GM18868 (cell line): ENCODE data around the gene SETD5.
A peak's percentile ranks its signal among the peaks of the same experiment; 100 is the strongest.
"Not testable (repeated sequence)": the region's sequence is repeated elsewhere in the genome, so short reads cannot be mapped to it uniquely, and the experiment has no call there.

ENCODE experiments used
- ATAC-seq: cut with Tn5 transposase; IDR thresholded peaks from one replicate; pipeline ENCODE4 v1.9.1; 2021; ENCODE audit warnings: mild to moderate bottlenecking, moderate library complexity; ENCODE audit not compliant: unreplicated experiment

SETD5 gene

DNA sequence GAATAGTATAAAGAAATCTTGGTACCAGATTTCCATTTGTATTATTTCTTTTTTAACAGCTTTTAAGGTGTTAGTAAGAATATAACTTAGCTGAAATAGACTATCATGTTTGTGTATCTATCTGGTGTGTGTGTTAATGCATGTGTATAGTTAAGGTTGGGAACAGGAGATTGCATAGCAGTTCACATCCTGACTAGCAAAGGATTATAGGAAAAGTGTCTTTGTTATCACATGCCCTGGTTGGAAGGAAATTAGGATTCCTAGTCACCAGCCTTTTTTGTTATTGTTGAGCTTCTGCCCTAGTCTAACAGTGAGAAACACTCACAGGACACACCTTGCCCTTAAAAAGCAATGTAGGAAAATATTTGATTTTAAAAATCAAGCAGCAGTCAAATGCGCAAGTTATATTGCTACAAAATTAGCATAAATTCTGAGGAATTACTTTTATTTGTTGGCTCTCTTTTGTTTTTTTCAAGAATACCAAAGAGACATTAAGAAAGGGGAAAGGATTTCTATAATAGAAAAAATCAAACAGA lies 58.2 kb downstream of the SETD5 start:
- ATAC-seq: no peak

DNA sequence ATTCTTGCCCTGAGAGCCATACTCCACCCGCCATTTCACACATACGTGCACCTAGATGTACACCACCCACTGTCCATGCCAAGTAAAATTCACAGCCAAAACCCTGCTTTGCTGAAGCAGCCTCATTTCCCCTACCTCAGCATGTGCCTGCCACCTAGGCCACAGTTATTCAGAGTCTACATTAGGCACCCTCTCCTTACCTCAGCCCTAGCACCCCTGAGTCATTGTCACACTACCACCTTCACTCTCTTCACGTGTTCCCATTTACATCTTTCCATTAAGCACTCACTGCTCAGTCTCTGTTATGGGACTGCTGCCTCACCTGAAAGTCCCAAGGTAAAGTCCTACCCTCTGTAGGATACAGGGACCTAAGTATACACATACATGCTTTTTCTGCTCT lies 70.0 kb downstream of the SETD5 start:
- ATAC-seq: no peak

DNA sequence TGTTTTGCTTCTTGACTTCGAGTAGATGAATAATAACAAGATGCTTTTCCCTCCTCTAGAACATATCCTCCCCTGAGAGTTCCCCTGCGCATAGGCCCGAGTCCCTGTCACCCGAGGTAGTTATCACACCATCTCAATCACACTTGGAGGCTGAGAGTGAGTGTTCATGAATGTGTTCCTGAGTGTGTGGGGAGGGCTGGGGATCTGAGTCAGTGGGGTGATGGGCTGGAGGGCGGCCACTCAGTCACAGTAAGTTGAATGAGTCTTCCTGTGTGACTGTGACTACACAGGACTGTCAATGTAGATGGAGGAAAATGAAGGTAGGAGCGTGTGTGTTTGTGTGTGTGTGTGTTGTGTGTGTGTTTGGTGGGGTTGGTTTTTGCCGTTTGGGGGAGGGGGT lies 71.0 kb downstream of the SETD5 start:
- ATAC-seq: no peak

DNA sequence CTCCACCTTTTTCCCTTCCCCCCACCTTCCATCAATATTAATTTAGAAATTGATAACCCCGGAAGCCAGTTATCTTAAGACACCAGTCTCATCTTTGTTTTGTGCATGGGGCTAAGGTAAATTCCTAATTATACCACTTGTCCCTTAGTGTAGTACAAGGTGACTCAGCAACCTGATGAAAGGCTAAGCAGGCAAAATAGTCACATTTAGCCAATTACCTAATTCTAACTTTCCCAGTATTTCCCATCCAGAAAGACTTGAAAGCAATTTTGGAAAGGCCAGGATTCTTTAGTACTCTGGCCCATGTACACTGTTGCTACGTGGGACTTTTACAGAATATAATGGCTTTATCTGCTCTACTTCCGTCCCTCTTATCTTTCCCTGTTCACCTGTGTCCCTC lies 72.6 kb downstream of the SETD5 start:
- ATAC-seq: no peak

DNA sequence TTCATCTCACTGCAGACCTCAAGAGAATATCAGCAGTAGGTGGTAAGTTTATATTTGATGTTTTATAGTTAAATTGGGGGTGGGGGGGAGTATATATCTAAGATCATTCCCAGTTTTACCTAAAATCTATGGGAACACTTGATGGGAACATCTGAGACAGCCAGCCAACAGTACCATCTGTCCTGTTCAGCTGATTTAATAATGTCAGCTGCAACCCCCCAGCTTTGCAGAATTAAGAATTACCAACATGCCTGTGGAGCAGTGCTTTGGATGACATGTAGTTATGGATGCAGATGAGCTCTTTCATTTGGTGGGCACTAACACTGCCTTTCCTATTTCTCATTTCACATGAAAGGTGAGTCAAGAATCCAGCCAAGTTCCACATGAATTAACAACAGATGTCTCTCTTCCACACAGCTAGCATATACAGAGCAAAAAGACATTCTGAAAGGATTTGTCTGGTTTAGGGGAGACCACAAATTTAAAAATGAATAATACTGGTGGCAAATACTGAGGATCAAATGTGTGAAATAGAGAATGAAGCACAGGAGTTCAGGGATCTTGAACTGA lies 76.2 kb downstream of the SETD5 start:
- ATAC-seq: no peak

DNA sequence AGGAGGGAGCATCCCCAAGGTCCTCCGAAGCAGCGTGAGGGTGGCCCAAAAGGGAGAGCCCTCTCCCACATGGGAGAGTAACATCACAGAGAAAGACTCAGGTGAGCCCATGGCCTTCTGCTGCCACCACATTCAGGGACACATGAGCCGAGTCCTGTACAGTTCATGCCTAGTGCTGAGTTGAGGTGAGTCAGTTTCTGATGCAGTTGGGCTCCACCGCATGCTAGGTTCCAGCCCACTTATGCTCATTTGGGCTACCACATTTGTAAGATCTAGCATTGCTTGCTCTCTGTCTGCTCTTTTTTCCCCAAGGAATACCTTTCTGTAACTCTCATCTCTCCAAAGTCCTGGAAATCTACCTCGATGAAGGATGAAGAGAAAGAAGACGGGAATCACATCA lies 77.1 kb downstream of the SETD5 start:
- no peak for ATAC-seq

DNA sequence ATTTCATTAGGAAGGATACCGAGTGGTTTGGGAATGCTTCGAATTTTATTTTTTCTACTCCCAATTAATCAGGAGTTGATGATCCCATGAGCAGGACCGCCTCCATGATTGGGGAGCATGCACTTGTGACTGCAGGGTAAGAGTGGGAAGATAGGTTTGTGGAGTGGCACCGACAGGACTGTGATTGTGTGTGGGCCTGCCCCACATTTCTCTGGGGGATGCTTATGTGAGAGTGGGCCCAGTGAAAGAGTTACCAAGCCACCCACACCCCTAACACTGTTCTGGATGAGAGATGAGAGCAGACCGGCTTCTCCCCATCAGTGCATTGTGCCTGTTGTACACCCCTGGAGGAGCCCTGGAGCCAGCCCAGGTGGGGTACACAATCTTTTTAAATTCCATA lies 79.5 kb downstream of the SETD5 start:
- ATAC-seq: no peak

DNA sequence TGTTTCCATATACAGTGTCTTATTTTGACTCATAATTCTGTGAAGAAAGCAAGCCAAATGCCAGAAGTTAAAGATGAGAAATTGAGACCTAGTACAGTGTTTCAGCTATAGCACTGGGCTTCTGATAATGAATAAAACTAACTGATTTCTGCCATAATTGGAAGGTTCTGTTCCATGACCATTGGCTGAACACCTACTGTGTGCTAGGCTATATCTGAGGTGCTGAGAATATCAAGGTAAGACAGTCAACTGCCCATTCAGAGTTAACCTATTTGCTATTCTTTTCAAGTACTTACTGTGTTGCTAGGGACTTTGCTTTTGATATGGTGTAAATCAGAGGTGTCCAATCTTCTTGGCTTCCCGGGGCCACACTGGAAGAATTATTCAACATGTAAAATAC lies 82.8 kb downstream of the SETD5 start:
- ATAC-seq: no peak

DNA sequence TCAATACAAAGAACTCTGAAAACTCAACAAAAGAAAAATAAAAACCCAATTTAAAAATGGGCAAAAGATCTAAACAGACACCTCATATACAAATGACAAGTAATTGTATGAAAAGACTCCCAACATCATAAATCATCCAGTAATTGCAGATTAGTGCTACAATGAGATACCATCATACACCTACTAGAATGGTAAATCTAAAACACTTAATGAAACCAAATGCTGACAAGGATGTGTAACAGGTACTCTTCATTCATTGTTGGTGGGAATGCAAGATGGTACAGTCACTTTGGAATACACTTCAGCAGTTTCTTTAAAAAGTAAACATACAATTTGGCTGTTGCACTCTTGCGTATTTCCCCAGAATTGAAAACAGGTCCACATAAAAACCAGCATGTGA lies 87.8 kb downstream of the SETD5 start:
- ATAC-seq: no peak

DNA sequence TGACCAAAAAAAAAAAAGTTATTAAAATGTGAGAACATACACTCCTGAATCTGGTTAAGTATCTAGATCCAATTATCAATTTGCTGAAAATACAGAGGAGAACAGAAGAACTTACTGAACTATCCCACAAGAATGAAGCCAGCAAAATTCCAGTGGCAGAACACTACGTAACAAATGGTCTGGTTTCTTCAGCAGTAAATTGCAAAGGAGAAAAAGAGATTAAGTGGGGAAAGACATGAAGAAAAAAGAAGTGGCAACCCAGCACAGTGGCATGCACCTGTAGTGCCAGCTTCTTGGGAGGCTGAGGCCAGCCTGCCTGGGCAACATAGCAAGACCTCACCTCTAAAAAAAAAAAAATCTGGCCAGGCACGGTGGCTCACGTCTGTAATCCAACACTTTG lies 94.1 kb downstream of the SETD5 start:
- no peak for ATAC-seq

DNA sequence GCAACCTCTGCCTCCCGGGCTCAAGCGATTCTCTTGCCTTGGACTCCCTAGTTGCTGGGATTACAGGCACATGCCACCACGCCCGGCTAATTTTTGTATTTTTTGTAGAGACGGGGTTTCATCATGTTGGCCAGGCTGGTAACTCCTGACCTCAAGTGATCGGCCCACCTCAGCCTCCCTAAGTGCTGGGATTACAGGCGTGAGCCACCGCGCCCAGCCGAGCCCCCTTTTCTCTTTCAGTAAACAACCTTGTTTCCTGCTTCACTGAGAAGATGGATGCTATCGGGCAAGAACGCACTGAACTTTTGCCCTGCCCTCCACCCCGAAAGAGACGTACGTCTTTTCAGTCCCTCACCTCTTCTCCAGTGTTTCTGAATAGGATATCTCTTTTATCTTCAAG lies 96.6 kb downstream of the SETD5 start:
- ATAC-seq: not testable (repeated sequence)

DNA sequence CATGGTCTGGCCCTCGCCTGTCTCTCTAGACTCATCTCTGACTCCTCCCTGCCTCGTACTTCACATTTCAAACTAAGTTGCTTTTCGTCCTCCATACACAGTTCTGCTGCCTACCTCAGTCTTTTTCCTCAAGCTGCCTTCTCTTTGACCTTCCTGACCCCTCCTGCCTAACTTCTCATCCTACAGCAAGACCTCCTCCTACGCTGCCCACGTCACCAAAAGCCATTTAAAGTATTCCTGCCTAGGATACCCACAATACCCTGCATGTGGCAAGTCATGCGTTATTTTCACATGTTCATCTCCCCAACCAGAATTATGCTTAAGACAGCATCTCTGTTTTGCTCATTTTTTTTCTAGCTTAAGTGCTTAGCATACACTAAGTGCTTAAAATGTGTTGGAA lies 99.5 kb downstream of the SETD5 start:
- ATAC-seq: no peak

DNA sequence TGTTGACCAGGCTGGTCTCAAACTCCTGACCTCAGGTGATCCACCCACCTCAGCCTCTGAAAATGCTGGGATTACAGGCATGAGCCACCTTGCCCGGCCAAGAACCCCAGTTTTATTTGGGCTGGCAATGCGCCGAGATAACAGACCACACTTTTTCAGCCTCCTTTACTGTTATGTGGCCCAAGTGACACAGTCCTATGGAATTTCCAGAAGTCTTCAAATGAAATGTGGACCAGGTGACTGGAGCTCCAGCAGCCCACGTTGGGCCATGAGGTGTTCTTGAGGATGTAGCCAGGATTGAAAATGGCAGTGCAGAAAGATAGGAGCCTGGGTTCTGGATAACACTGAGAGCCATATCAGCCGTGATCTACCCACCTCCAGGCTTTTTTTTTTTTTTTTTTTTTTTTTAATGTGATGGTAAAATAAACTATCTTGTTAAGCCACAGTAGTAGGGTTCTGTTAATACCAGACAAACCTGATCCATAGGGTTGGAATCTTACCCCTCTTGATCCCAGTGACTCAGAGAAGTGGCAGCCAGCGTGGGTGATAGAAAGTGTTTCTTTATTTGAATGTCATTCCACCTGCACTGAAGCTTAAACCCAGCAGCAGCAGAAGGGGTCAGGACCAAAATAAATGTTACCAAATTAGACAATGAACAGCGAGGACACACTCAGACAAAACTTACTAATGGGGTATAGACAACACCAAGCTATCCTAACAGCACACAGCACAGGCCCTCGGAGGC lies 100.6 kb downstream of the SETD5 start:
- ATAC-seq: no peak

DNA sequence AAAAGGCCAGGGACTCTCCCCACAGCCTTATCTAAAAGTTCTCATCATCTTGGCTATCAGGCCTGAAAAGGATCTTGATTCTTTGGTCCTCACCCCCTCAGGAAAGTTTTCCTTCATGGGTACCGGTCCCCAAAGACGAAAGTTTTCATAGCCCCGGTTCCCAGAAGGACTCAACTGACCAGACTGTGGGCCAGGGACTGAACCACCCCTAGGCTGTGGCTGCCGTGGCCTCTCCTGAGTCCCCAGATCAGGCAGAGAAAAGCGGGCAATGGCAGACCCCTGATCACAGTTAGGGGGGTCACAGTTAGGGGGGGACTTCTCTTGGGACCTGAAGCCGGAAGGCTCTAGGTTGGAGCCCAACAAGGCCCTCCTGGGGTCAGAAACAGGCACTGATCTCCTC lies 101.4 kb downstream of the SETD5 start:
- ATAC-seq: no peak

DNA sequence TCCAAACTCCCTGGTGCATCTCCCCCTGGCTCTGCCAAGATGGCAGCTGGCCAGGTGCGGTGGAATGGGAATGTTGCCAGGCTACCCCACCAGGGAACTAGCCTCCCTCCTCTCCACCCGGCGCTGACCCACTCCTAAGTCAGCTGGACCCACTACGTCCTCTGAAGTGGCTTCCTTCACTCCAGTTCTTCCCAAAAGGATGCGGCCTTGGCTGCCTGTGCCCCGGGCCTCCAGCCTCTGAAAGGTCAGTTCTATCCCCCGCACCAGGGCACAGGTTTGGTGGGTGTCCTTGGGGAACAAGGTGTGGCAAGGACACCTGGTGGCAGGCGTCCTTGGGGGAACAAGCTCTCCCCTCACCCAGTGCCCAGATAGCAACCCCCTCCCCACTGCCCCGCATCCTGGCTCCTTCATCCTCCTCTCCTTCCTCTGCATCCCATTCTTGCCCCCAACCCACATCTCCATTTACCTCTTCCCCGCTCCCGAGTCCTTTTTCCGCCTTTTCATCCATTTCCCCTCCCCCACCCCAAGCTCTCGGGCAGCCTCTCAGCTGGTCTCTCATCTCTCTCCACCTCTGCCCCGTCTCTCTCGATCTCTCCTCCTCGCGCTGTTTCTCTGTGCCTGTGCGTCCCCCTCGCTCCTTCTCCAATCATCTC lies 102.2 kb downstream of the SETD5 start:
- no peak for ATAC-seq

DNA sequence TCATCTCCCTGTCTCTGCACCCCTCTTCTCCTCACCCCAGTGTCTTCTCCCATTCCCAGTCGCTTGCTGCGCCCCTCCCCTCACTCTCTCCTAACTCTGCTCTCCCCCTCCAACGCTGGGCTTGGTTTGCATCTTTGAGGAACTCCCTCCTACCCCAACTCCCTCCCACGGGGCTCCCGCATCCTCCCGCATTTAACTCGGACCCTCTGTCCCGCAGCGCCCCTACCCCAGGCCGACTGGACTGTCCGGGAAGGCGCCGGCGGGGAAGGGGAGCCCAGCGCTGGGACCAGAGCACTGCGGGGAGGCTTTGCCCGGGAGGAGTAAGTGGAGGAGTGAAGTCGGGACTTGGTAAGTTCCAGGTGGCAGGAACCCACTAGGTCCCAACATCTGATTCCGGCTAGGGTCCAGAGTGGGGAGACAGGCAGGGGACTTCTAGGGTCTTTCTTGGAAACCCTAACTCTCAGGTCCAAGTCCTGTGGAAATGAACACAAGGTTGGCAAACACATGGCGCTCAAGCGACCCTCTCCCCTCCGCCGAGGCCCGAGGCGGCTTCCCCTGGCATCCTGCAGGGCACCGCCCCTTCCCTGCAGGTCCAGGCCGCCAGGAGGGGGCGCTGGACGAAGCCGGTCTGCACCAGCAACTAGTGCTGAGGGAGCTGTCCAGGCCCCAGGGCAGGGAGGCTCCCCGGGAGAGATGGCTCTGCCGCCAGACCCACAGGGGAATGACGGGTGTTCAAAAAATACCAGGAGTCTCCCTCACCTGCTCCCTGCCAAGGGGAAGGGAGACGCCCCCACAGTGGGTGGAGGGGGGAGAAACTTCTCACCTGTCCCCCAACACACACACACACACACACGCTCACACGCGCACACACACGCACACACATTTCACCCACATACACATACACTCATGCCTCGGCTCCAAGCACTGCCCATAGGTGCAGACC lies 103.0 kb downstream of the SETD5 start:
- peak; percentile 65 for ATAC-seq

DNA sequence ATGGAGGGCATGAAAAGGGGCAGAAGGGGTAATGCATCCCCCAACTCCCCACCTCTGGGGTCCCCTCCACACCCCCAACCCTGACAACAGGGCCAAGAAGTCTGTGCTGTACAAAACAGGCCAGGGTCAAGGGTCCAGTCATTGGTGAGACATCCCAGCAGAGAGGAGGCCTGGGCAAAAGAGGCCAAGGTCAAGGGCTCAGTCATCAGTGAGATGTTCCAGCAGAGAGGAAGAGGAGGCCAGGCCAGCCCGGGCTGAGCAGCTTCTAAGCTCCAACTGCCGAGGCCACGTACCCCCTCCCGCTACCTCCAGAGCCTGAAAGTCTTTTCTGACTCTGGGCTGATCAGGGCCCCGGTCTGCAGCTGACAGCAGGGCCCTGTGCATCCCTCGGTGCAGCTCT lies 103.8 kb downstream of the SETD5 start:
- ATAC-seq: no peak

DNA sequence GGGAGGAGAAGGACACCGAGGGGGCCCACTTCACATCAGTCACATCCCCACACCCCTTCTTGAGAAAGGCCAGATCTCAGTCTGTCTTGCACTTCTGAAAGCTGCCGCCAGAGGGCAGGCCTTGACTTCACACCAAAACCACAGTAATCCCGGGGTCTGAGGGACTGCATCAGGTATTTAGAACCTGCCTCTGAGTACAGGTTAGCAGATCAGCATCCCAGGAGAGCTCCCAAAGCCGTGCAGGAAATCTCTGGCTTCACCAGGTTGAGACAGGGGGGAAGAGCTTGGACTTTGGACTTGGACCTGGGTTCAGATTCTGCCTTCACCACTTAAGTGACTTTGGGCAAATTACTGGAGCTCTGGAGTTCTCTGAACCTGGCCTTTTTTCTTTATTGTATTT lies 105.9 kb downstream of the SETD5 start:
- ATAC-seq: peak; percentile 57

DNA sequence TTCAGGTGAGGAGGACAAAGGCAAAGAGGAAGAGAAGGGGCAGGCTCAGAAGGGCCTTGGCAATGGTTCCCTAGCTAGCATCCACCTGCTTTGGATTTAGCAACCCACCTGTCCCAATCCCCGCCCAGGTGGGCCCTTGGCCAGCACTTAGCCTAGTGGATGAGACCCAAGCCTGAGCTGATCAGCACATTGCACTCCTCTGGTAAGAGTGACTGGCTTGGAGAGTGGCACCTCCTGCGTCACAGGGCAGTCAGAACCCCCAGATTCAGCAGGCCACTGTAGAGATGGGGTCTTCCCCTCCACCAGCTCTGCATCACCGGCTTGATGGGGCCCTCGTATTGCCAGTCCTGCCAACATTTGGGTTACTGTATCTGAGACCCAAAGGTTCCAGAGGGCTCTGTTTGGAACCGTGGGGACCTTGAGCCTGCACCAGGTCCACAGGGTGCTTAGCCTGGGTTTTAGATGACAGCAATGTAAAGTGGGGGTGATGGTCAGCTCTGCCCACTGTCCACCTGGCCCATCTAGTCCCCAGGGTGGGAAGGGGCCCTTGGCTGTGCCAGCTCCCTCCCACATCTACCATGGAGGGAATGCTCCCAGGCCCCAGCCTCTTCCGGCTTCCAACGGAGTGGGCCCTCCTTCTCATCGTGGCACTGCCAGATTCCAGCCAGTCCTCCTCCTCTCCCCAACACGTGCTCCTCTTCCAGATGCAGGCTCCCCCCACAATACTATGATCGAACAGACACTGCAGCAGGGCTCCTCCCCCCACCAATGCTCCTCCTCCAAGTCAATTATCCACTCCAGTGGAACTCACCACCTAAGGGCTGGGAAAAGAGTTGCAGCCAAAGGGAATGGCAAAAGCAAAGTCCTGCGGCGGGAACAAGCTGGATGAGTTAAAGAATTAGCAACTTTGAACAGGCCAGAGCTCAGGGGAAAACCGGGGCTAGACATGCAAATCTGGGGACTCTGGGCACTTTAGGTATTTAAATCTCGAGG lies 110.5 kb downstream of the SETD5 start:
- no peak for ATAC-seq

DNA sequence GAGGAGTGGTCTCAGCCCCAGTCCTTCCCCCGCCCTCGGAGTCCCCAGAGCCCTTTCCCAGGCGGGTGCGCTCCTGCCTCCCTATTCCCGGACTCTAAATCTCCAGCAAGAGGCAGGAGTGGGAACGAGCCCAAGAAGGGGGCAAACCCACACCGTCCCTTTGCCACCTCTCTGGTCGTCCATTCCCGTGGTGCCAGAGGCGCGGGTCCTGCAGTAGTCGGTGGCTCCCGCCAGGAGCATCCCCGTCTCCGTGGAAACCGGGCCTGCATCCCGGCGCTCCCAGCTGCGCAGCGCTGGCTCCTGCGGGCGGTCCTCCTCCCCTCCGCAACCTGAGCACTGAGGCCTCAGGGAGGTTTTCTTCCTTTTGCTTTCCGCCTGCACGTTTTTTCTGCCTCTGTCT lies 111.4 kb downstream of the SETD5 start:
- no peak for ATAC-seq
